Muscle of arm (tissue), 14 donors: ENCODE measurements around the gene CDK3. TPM values are rescaled to one million over a fixed set of nuclear protein-coding genes. Genes with fewer than 3 reads are reported as not detected.
"Not testable (repeated sequence)": the region's sequence is repeated elsewhere in the genome, so short reads cannot be mapped to it uniquely, and the experiment has no call there.

Experiments used
- DNase-seq: peaks from one replicate; pipeline ENCODE4 v3.0.0-alpha.2; 2013
- long read RNA-seq, 11 donors: transcript quantifications; one replicate each; lab custom pipeline, GENCODE V29; 2026
- polyA plus RNA-seq, 12 donors: library from polyadenylated mRNA; unstranded; fragments of 120-200 nt; gene quantifications; one replicate each; pipeline ENCODE4 v1.2.1, GENCODE V29; 2013; ENCODE audit not compliant: insufficient read length in 12 of 12

The CDK3 gene
- 10 to 100 TPM in 2 of 12 donors, 1 to 10 TPM in 8, not detected in 2; 3.5 to 16.6 (median 6.9) TPM for polyA plus RNA-seq
- long read RNA-seq, donor 1, partial matches to known transcripts: 0 of 1 reads
- long read RNA-seq, donor 1, other reads (novel, unspliced or antisense): 0 of 1 reads
- long read RNA-seq, donor 2, partial matches to known transcripts: 0 of 1 reads
- long read RNA-seq, donor 2, other reads (novel, unspliced or antisense): 0 of 1 reads
- long read RNA-seq, donor 3, partial matches to known transcripts: 0 of 1 reads
- long read RNA-seq, donor 3, other reads (novel, unspliced or antisense): 0 of 1 reads
- long read RNA-seq, donor 4, partial matches to known transcripts: 0 of 1 reads
- long read RNA-seq, donor 4, other reads (novel, unspliced or antisense): 0 of 1 reads
- long read RNA-seq, donor 5: 0 reads
- long read RNA-seq, donor 6, partial matches to known transcripts: 0 of 1 reads
- long read RNA-seq, donor 6, other reads (novel, unspliced or antisense): 0 of 1 reads
- long read RNA-seq, donor 7: 0 reads
- long read RNA-seq, donor 8: 0 reads
- long read RNA-seq, donor 9, partial matches to known transcripts: 0 of 1 reads
- long read RNA-seq, donor 9, other reads (novel, unspliced or antisense): 0 of 1 reads
- long read RNA-seq, donor 10, partial matches to known transcripts: 0 of 1 reads
- long read RNA-seq, donor 10, other reads (novel, unspliced or antisense): 0 of 1 reads
- long read RNA-seq, donor 11: 0 reads

DNA sequence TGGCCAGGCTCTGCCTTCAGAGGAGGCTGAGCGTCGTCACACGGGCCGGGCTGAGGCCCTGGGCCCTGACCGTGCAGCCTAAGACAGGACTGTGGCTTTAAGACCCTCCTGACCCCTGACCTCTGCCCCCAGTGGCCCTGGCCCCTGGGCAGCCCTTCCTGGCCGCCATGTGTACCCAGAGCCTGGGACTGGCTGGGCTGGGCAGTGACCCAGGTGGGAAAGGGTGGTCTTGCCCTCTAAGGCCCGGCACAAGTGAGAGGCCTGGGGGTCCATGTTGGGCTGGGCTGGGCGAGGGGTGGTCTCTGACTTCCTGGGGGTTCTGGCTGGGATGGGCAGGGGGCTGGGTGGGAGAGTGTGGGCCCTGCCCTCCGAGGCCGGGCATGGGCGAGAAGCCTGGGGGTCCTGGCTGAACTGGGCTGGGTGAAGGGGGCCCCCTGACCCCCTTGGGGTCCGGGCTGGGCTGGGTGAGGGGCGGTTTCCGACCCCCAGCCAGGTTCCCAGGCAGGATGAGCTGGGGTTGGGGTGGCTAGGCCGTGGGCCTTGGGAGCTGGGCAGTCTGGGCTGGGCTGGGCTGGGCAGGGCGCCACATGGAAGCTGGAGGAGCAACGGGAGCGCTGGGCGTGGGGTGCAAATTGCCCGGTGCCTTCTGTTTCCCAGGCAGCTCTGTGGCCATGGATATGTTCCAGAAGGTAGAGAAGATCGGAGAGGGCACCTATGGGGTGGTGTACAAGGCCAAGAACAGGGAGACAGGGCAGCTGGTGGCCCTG, at the start of gene CDK3:
CDK3 (plus strand) TSS at position 101 of the 767 bp plus-strand sequence; CDS start at position 672, 571 bp downstream.
- DNase-seq: no peak

DNA sequence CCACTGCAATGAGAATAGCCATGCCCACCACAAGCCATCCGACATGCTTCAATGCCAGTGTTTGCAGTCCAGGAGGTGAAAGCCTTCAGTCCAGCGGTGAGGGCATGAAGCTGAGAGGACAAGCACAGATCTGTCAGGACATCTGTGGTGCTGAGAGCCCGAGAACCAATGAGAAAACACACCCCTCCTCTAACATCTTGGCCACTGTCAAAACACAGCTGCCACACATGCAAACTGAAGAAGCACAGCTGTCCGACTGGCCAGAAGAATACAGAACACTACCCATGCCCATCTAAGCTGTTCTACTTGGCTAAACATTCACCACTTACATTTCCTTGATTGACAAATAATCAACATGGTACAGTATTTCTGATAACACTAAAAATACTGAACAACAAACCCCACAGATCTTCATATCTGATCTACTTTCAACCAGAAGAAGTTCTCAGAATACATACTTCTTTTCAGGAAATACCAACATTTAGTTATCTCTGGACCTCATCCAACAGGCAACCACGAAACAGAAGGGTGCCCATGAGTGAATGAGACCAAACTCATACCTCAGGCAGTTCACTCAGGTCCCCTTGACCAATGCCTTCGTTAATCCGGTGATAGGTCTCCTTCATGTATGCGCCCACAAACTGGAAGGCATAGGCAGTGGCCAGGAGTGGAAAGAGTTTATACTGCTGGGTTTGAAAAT, 49.6 kb upstream of the CDK3 start:
- DNase-seq: peak; percentile 19

DNA sequence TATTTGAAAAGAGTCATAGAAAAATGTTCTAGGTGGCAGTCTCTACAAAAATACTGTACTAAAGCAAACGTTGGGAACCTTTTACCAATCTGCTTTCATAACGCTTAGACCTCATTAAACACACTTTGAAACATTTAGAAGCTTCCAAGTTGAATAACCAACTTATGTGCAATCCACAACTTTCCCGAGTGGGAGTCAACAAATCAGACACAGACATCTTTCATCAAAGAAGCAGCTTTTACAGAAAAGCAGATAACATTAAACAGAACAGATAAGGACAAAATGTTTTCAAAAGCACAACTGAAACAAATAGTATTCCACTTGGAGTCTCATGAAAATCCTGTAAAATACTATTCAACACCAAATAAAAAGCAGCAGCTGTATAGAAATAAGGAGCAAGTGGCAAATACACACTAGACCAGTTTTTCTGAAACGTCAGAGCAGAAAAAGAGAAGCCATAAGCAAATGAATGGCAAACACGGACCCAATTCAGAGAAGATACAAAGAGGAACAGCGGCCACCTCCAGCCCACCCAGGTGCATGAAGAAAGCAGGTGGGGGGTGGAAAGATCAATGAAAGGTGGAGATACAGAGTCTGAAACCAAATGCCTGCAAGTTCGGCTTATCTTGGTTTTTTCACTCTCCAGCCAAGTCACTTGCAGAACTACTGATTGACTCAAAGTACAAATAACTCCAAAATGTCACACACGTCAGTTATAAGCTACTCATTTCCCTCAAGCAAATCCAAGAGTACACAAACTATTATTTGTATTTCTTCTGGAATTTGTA, 41.4 kb upstream of the CDK3 start:
- no peak for DNase-seq

DNA sequence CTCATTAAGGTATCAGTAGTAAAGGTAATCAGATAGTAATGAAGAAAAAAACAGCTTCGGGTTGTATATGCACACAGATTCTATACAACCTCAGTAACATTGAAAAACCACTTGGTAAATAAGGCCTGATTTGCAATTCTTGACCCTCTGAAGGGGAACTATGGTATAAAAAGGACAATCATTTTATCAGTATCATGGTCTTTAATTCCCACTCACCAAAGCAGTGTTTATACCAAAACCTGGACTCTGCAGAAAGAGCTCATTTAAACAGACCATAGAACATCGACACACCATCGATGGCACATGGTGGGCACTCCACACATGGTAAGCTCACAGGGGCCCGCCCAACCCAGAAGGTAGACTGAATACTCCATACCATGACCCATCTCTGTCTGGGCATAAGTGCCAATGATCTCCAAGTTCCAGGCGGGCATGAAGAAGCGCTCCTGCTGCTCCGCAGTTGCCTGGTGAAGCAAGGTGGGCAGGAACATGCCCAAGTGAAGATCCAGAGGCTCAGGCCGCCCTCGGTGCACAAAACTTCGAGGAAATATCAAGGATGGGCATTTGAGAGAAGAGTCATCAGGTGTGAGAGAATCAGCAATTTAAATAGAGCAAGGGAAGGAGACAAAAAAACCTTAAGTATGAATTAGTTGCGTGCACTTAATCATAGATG, 40.7 kb upstream of the CDK3 start:
- no peak for DNase-seq

DNA sequence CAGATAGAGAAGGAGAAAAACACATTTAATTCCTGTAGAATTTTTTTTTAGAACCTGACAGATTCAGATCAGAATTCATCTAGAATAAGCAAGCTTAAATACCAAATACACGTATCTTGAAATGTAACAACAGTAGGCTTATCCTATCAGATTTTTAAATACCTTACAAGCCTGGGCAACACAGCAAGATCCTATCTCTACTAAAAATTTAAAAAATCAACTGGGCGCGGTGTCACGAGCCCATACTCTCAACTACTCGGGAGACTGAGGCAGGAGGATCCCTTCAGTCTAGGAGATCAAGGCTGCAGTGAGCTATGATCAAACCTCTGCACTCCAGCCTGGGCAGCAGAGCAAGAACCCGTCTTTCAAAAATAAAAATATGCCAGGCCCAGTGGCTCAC, 35.2 kb upstream of the CDK3 start:
- no peak for DNase-seq

DNA sequence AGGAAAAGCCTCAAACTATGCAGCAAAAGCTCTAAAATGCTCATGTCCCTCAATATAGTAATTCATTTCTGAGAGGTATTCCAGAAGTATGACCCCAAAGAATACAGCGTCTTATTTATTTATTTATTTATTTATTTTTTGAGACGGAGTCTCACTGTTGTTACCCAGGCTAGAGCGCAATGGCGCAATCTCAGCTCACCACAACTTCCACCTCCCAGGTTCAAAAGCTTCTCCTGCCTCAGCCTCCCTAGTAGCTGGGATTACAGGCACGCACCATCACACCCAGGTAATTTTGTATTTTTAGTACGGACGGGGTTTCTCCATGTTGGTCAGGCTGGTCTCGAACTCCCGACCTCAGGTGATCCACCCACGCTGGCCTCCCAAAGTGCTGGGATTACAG, 31.6 kb upstream of the CDK3 start:
- DNase-seq: not testable (repeated sequence)

DNA sequence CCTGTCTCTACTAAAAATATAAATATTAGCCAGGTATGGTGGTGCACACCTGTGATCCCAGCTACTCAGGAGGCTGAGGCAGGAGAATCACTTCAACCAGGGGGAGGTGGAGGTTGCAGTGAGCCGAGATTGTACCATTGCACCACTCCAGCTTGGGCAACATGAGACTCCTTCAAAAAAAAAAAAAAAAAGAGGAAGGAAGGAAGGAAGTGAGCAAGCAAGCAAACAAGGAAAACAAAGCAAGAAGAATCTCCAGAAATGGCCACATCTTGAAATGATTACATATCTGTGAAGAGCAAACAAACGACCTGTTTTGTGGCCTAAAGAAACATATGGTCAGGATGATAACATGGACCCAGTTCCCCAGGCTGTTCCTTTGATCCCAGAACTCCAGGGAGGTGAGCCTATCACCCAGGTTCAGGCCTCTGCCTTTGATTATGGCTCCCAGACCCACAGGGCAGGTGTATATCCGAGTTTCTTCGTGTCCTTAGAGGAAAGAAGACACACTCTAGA, 30.6 kb upstream of the CDK3 start:
- no peak for DNase-seq

DNA sequence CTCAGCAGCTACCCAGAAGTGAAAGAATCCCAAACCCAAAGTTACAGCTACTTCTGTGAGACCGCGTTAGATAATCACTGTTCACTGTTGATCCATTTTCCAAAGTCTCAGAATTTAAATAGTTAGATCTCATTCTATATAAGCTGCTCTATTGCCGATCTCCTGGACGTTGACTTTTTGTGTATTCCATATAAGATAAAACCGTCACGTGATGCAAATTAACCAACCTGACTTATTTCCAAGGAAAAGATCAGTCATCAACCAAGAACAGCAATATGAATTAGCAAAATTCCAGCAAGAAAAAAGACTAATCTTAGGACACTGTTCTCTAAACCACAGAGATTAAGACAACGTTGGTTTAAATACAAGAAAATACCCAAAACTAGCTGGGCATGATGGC, 30.0 kb upstream of the CDK3 start:
- no peak for DNase-seq

DNA sequence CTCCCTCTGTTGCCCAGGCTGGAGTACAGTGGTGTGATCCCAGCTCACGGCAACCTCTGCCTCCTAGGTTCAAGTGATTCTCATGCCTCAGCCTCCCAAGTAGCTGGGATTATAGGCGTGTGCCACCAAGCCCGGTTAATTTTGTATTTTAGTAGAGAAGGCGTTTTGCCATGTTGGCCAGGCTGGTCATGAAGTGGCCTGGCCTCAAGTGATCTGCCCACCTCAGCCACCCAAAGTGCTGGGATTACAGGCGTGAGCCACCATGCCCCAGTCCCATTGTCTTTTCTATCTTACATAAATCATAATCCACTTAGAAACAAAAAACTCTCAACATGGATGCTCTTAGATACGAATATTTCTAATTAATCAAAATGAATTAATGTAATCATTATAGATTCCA, 25.5 kb upstream of the CDK3 start:
- not testable (repeated sequence) for DNase-seq

DNA sequence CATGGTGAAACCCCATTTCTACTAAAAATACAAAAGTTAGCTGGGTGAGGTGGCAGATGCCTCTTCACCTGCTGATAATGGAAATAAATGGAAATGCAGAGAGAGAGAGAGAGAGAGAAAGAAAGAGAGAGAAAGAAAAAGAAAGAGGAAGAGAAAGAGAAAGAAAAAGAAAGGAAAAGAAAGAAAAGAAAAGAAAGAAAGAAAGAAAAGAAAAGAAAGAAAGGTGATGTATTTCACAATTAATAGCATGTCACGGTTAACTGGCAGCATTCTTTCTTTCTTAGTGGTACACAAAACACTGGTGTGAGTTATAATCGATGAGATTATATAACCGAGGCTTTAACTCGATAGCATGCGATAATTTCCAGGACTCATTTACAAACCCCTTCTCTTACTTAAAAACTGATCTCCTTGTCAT, 24.9 kb upstream of the CDK3 start:
- DNase-seq: no peak

DNA sequence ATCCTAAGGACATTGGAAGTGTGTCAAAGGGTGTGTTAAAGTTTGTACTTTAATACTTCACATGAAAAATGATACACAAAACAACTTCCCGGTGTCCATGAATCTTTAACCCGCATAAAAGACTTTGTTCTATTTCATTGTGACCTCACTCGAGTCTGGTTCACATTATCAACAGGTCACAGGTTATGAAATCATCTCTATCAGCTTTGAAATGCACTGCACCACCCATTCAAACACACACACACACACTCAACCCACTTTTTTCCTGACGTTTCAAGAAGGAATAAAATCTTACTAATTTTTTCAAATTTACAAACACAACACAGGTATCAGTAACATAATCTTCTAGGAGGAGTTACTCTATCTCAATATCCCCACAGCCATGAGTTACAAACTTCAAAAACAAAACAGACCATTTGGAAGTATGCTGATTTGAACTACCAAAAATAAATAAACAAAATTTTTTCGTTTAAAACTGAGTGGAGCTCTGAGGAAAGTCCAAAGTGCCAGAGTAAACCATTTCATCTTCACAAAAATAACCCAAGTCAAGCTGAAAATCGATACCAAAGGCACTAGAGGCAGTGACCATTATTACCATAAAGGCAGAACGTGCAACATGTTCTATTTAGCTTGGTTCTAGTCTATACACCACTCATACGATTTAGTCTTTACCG, 24.3 kb upstream of the CDK3 start:
- DNase-seq: no peak

DNA sequence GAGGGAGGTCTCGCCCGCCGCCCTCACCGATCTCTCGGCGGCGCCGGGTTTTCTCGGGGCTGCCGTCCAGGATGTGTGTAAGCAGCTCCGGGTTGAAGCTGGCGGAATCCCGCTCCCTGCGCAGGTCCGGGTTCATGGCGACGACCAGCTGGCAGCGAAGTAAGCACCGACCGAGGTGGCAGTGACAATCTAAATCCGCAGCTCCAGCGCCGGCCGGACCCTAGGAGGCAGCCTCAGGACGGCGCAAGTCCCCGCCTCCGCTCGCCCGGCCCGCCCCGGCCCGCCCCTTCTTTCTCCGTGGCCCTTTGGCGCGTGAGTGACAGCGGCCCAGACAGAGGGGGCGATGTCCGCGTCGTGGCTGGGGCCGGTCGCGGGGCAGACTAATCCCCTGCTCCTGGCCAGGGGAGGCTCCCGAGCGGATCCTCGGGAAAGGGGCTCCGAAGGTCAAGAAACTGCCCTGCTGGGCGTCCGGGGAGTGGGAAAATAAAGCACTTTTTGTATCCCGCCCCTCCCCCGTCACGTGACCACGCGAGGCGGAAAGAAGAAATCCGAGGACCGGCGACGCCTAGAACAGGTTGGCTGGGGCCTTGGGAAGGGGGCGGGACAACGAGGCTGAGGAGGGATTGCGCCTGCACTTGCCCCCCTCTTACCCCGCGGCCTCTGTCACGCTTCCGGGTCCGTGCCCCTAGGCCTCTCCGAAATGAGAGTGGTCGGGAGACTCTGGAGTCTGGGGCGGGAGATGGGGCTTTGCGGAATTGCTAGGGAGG, 21.5 kb upstream of the CDK3 start, which contains the start of the genes ACOX1 and TEN1:
ACOX1 (minus strand) TSS at position 229 of the 767 bp plus-strand sequence; CDS start at position 136, 93 bp downstream.
TEN1 (plus strand) TSS at position 303 of the 767 bp plus-strand sequence. CDS start 6,953 bp downstream, outside the sequence.
- DNase-seq: peak; percentile 98

DNA sequence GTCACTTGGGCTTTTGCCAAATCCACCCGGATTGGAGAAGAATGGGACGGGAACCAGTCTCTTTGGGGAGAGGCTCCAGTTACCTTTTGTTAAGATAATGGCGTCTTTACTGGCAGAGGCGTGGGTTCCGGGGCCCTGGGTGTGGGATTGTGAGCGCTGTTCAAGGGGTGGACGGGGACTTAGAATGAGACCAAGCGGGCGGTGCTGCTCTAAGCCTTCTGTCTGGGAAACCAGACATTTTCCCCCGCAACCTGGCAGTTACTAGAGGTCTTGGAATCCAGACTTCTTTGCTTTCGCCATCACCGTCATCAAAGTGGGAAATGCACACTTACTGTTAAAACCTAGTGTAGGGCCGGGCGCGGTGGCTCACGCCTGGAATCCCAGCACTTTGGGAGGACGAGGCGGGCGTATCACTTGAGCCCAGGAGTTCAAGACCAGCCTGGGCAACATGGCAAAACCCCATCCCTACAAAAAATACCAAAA, 20.9 kb upstream of the CDK3 start:
- no peak for DNase-seq

DNA sequence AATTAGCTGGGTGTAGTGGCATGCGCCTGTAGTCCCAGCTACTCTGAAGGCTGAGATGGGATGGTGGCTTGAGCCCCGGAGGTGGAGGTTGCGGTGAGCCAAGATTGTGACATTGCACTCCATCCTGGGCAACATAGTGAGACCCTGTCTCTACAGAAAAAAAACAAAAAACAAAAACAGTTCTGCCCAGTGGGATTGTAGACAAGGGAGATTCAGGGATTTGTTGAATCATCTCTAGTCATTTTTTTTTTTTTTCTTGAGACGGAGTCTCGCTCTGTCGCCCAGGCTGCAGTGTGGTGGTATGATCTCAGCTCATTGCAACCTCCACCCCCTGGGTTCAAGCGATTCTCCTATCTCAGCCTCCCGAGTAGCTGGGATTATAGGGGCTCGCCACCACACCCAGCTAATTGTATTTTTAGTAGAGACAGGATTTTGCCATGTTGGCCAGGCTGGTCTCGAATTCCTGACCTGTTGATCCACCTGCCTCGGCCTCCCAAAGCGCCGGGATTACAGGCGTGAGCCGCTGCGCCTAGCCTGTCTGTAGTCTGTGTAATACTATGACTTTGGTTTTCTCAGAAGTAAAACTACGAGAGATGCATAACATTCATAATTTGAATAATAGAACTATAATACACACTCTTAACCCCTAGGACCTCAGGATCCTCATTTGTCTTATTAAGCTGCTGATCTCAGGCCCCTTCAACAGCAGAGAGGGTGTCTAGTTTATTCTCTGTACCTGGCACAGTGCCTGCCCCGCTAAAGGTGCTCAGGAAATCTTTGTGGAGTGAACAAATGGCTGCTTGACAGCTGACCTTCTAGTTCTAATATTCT, 20.3 kb upstream of the CDK3 start:
- no peak for DNase-seq

DNA sequence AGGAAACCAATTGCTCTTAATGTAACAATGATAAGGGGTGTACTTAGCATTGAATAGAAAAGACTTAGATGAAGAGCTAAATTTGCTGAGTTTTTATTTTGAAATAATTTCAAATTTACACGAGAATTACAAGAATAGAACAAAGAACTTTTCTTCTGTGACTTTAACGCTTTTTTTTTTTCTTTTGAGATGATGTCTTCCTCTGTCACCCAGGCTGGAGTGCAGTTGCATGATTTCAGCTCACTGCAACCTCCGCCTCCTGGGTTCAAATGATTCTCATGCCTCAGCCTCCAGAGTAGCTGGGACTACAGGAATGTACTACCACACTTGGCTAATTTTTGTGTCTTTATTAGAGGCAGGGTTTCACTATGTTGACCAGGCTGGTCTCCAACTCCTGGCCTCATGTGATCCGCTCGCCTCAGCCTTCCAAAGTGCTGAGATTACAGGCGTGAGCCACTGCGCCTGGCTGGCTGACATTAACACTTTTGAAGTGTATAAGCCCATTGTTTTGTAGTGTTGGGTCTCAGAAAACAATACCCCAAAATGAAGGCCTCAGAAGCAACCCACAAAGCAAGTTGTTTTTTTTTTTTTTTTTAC, 19.5 kb upstream of the CDK3 start:
- DNase-seq: no peak

DNA sequence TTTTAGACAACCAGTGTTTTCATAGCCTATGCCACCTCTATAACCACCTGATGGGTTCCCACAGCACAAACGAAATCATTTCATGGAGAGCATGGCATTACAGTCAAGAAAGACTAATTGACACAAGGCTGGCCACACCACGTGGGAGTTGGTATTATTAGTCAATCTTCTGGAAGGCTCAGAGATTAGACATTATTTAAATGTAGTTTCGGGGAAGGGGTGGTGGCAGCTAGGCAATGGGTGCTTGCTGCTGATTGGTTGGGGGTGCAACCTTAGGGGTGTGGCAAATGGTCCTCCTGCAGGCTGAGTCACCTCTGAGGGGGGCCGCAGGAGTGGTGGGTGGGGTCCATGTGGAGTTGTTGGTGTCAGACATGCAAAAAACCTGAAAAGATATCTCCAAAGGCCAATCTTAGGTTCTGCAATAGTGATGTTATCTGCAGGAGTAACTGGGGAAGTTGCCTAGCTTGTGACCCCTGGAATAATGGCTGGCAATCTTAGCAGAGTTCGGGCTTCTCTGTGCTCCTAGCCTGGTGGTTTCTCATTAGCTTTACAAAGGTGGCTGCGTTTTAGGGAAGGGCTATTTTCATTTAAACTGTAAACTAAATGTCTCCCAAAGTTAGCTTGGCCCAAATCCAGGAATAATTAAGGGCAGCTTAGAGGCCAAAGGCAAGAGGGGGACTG, 17.0 kb upstream of the CDK3 start:
- no peak for DNase-seq
